ENCODE data around the gene ZNF385B.

ZNF385B gene

GRCh38 chr2:179584760-179585159, 276.7 kb downstream of the ZNF385B start:
- DNase-seq: no peak
- no peaks in the 10 kb centered on the region for H3K36me3 ChIP-seq
- H3K9me3 ChIP-seq (ENCODE audit: severe bottlenecking): no peaks in the 10 kb centered on the region
- H3K27ac ChIP-seq: no peak overlapping the region
- TF ChIP-seq, protein P1, sequence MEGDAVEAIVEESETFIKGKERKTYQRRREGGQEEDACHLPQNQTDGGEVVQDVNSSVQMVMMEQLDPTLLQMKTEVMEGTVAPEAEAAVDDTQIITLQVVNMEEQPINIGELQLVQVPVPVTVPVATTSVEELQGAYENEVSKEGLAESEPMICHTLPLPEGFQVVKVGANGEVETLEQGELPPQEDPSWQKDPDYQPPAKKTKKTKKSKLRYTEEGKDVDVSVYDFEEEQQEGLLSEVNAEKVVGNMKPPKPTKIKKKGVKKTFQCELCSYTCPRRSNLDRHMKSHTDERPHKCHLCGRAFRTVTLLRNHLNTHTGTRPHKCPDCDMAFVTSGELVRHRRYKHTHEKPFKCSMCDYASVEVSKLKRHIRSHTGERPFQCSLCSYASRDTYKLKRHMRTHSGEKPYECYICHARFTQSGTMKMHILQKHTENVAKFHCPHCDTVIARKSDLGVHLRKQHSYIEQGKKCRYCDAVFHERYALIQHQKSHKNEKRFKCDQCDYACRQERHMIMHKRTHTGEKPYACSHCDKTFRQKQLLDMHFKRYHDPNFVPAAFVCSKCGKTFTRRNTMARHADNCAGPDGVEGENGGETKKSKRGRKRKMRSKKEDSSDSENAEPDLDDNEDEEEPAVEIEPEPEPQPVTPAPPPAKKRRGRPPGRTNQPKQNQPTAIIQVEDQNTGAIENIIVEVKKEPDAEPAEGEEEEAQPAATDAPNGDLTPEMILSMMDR (IDR thresholded peaks at IDR 0.05; ENCODE audit: low read depth, low read length): no peak
- no peak overlapping the region for H3K4me3 ChIP-seq (ENCODE audit: low read depth, low read length)
- H3K27me3 ChIP-seq (ENCODE audit: insufficient read depth, low read depth, severe bottlenecking): no peaks in the 10 kb centered on the region

- Histone ChIP-seq H3K36me3 (no peaks in the 10 kb centered on the region), H3K4me3 (ENCODE audit: low read depth, low read length) (no peak overlapping the region), H3K27ac (no peak overlapping the region), H3K27me3 (ENCODE audit: insufficient read depth, low read depth, severe bottlenecking) (no peaks in the 10 kb centered on the region), H3K9me3 (ENCODE audit: severe bottlenecking) (no peaks in the 10 kb centered on the region)
- TF ChIP-seq, protein P1 (IDR thresholded peaks at IDR 0.05; ENCODE audit: low read depth, low read length): no peak
- no peak for DNase-seq
Measured at GRCh38 chr2:179581605-179582004, 279.8 kb downstream of the ZNF385B start.

DNA sequence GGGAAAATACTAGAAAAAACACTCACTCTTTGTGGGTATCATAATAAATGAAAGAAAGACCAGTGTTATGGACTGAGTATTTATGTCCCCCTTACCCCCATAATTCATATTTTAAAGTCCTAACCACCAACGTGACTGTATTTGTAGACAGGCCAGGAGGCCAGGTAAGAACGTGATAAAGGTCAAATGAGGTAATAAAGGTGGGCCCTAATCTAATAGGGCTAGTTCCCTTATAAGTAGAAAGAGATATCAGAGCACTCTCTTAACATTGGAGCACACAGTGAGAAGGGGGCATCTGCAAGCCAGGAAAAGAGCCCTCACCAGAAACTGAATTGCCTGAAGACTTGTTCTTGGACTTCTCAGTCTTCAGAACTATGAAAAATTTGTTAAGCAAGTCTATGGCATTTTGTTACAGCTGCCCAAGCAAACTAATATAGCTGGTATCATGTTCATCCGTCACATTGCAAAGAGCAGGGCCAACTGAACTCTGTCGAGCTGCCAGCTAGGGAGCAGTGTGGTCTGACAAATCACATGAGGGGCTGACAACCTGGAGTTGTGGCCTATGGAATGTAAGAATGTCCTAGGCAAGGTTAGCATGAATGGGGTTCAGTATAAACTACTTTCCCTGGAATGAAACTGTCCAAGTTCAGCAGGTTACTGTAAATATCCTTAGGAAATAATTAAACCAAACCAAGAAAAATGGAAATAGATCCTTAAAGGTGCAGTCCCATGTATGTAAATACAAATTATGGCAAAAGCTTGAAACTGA, 280.9 kb downstream of the ZNF385B start:
- Histone ChIP-seq H3K4me3 (ENCODE audit: low read depth, low read length) (no peak overlapping the region), H3K27me3 (ENCODE audit: insufficient read depth, low read depth, severe bottlenecking) (no peaks in the 10 kb centered on the region), H3K9me3 (ENCODE audit: severe bottlenecking) (no peaks in the 10 kb centered on the region), H3K36me3 (no peaks in the 10 kb centered on the region), H3K27ac (no peak overlapping the region)
- no peak for DNase-seq
- TF ChIP-seq, protein P1 (IDR thresholded peaks at IDR 0.05; ENCODE audit: low read depth, low read length): no peak

DNA sequence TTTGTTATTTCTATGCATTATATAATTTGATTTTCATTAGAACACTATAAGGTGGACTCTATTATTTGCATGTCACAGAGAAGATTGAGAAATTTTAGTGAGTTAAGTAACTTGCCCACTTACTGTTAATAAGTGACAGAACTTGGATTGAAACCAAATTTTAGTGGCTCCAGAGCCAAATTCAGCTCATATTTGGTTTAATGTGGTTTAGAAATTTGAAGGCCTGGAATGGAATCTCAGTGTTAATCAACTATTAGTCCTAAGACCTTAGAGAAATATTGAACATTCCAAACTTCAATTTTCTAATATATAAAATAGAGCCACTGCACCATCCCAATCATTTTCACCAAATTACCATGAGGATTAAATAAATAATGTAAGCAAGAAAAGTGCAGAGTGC, 281.6 kb downstream of the ZNF385B start:
- DNase-seq: no peak
- Histone ChIP-seq H3K4me3 (ENCODE audit: low read depth, low read length) (no peak overlapping the region), H3K27me3 (ENCODE audit: insufficient read depth, low read depth, severe bottlenecking) (no peaks in the 10 kb centered on the region), H3K36me3 (no peaks in the 10 kb centered on the region), H3K9me3 (ENCODE audit: severe bottlenecking) (no peaks in the 10 kb centered on the region), H3K27ac (no peak overlapping the region)
- TF ChIP-seq, protein P1 (IDR thresholded peaks at IDR 0.05; ENCODE audit: low read depth, low read length): no peak

GRCh38 chr2:179578171-179578916, 283.1 kb downstream of the ZNF385B start:
- H3K9me3 ChIP-seq (ENCODE audit: severe bottlenecking): no peaks in the 10 kb centered on the region
- TF ChIP-seq, protein P1 (IDR thresholded peaks at IDR 0.05; ENCODE audit: low read depth, low read length): no peak
- H3K4me3 ChIP-seq (ENCODE audit: low read depth, low read length): no peak overlapping the region
- no peaks in the 10 kb centered on the region for H3K27me3 ChIP-seq (ENCODE audit: insufficient read depth, low read depth, severe bottlenecking)
- no peak for DNase-seq
- H3K36me3 ChIP-seq: no peaks in the 10 kb centered on the region
- no peak overlapping the region for H3K27ac ChIP-seq

Data from WERI-Rb-1 (cell line).